KOPT-K1 (cell line): ENCODE measurements around the gene SYNDIG1.

Experiments
- H3K27ac ChIP-seq: fragments of 200-600 bp; sonication (generic); 2 replicates; pipeline ENCODE4 v1.5.1; 2016; ENCODE audit warnings: antibody characterized with exemption, mild to moderate bottlenecking, low read depth, low read length; ENCODE audit not compliant: poor library complexity, severe bottlenecking
- H3K36me3 ChIP-seq: fragments of 200-600 bp; sonication (generic); 2 replicates; pipeline ENCODE4 v1.5.1; 2017; ENCODE audit warnings: antibody characterized with exemption, mild to moderate bottlenecking, low read length, moderate library complexity; ENCODE audit not compliant: insufficient read depth
- H3K9me3 ChIP-seq: fragments of 200-600 bp; sonication (generic); 2 replicates; pipeline ENCODE4 v1.5.1; 2017; ENCODE audit warnings: antibody characterized with exemption, low read length, mild to moderate bottlenecking; ENCODE audit not compliant: insufficient read depth, poor library complexity, severe bottlenecking

Gene SYNDIG1

GRCh38 chr20:24533449-24533848 is 64.0 kb downstream of the SYNDIG1 start:
- H3K9me3 ChIP-seq: no peaks in the 10 kb centered on the region
- no peaks in the 10 kb centered on the region for H3K36me3 ChIP-seq
- H3K27ac ChIP-seq: no peak overlapping the region

- Histone ChIP-seq H3K9me3 (no peaks in the 10 kb centered on the region), H3K27ac (no peak overlapping the region), H3K36me3 (no peaks in the 10 kb centered on the region)
Measured at GRCh38 chr20:24534282-24534681, 64.9 kb downstream of the SYNDIG1 start.

GRCh38 chr20:24535941-24536730 is 66.7 kb downstream of the SYNDIG1 start:
- H3K36me3 ChIP-seq: no peaks in the 10 kb centered on the region
- peaks cover 4% of the 10 kb centered on the region for H3K9me3 ChIP-seq
- no peak overlapping the region for H3K27ac ChIP-seq

GRCh38 chr20:24537210-24537609 is 67.8 kb downstream of the SYNDIG1 start:
- H3K27ac ChIP-seq: no peak overlapping the region
- H3K9me3 ChIP-seq: peaks cover 4% of the 10 kb centered on the region
- no peaks in the 10 kb centered on the region for H3K36me3 ChIP-seq

GRCh38 chr20:24542721-24543120 is 73.3 kb downstream of the SYNDIG1 start:
- Histone ChIP-seq H3K9me3 (peaks cover 4% of the 10 kb centered on the region), H3K27ac (no peak overlapping the region), H3K36me3 (no peaks in the 10 kb centered on the region)

- H3K9me3 ChIP-seq: peaks cover 4% of the 10 kb centered on the region
- H3K36me3 ChIP-seq: no peaks in the 10 kb centered on the region
- H3K27ac ChIP-seq: no peak overlapping the region
Measured at GRCh38 chr20:24543168-24543567, 73.7 kb downstream of the SYNDIG1 start.

GRCh38 chr20:24543741-24544140 is 74.3 kb downstream of the SYNDIG1 start:
- Histone ChIP-seq H3K36me3 (no peaks in the 10 kb centered on the region), H3K9me3 (peaks cover 4% of the 10 kb centered on the region), H3K27ac (no peak overlapping the region)

- H3K9me3 ChIP-seq: peaks cover 4% of the 10 kb centered on the region
- H3K27ac ChIP-seq: no peak overlapping the region
- H3K36me3 ChIP-seq: no peaks in the 10 kb centered on the region
Measured at GRCh38 chr20:24544371-24544770, 74.9 kb downstream of the SYNDIG1 start.

- H3K36me3 ChIP-seq: no peaks in the 10 kb centered on the region
- H3K9me3 ChIP-seq: no peaks in the 10 kb centered on the region
- H3K27ac ChIP-seq: no peak overlapping the region
Measured at GRCh38 chr20:24545168-24545567, 75.7 kb downstream of the SYNDIG1 start.

GRCh38 chr20:24546232-24546892 is 76.9 kb downstream of the SYNDIG1 start:
- no peaks in the 10 kb centered on the region for H3K36me3 ChIP-seq
- no peaks in the 10 kb centered on the region for H3K9me3 ChIP-seq
- H3K27ac ChIP-seq: no peak overlapping the region

- Histone ChIP-seq H3K9me3 (no peaks in the 10 kb centered on the region), H3K27ac (no peak overlapping the region)
Measured at GRCh38 chr20:24547967-24548366, 78.5 kb downstream of the SYNDIG1 start.

GRCh38 chr20:24559114-24559732 is 89.8 kb downstream of the SYNDIG1 start:
- H3K9me3 ChIP-seq: peaks cover 28% of the 10 kb centered on the region
- H3K36me3 ChIP-seq: no peaks in the 10 kb centered on the region
- no peak overlapping the region for H3K27ac ChIP-seq

More at GRCh38 chr20:24547967-24548366, 78.5 kb downstream of the SYNDIG1 start:
- no peaks in the 10 kb centered on the region for H3K36me3 ChIP-seq

- Histone ChIP-seq H3K27ac (no peak overlapping the region), H3K9me3 (peaks cover 35% of the 10 kb centered on the region), H3K36me3 (no peaks in the 10 kb centered on the region)
Measured at GRCh38 chr20:24560571-24561491, 91.4 kb downstream of the SYNDIG1 start.

- Histone ChIP-seq H3K9me3 (peaks cover 25% of the 10 kb centered on the region), H3K36me3 (no peaks in the 10 kb centered on the region), H3K27ac (no peak overlapping the region)
Measured at GRCh38 chr20:24565835-24566351, 96.5 kb downstream of the SYNDIG1 start.
